WTC11 (cell line): ENCODE measurements around the gene GRAMD1A.

Source experiments
- CTCF ChIP-seq: fragments of 200-600 bp; IDR thresholded peaks from 2 replicates; pipeline ENCODE4 v1.8.0; 2022; ENCODE audit warnings: antibody characterized with exemption
- E2F4 ChIP-seq: sonication (generic); formaldehyde crosslinking; IDR thresholded peaks from 2 replicates; pipeline ENCODE4 v1.8.1; 2022; ENCODE audit warnings: low read depth, mild to moderate bottlenecking, moderate library complexity, missing genetic modification reagents, borderline replicate concordance
- FOXP4 ChIP-seq: sonication (generic); formaldehyde crosslinking; IDR thresholded peaks from 2 replicates; pipeline ENCODE4 v1.8.0; 2022; ENCODE audit warnings: mild to moderate bottlenecking, missing genetic modification reagents
- NR2C2 ChIP-seq: sonication (generic); formaldehyde crosslinking; IDR thresholded peaks from 2 replicates; pipeline ENCODE4 v1.8.0; 2022; ENCODE audit warnings: mild to moderate bottlenecking, missing genetic modification reagents
- ZNF396 ChIP-seq: fragments of 250-450 bp; sonication (Bioruptor Pico); IDR thresholded peaks from 2 replicates; pipeline ENCODE4 v1.8.0; 2021; ENCODE audit warnings: mild to moderate bottlenecking, moderate library complexity, borderline replicate concordance
- ZSCAN18 ChIP-seq: fragments of 250-450 bp; sonication (Bioruptor Pico); IDR thresholded peaks from 2 replicates; pipeline ENCODE4 v2.1.2; 2022; ENCODE audit warnings: mild to moderate bottlenecking, moderate library complexity
- TF ChIP-seq, protein P1 (sequence below): sonication (generic); formaldehyde crosslinking; IDR thresholded peaks from 2 replicates; pipeline ENCODE4 v1.8.1; 2023; ENCODE audit warnings: mild to moderate bottlenecking, missing genetic modification reagents, moderate library complexity
- TF ChIP-seq, protein P2 (sequence below): sonication (generic); formaldehyde crosslinking; IDR thresholded peaks from 2 replicates; pipeline ENCODE4 v1.8.0; 2022; ENCODE audit warnings: mild to moderate bottlenecking, missing genetic modification reagents

GRCh38 chr19:35032356-35032865 lies 32.3 kb downstream of the GRAMD1A start:
- TF ChIP-seq CTCF (no peak), ZSCAN18 (no peak), ZNF396 (CRISPR knock-in tag) (no peak), E2F4 (CRISPR knock-in tag) (no peak), NR2C2 (CRISPR knock-in tag) (no peak), FOXP4 (CRISPR knock-in tag) (no peak)
- TF ChIP-seq, protein P1, sequence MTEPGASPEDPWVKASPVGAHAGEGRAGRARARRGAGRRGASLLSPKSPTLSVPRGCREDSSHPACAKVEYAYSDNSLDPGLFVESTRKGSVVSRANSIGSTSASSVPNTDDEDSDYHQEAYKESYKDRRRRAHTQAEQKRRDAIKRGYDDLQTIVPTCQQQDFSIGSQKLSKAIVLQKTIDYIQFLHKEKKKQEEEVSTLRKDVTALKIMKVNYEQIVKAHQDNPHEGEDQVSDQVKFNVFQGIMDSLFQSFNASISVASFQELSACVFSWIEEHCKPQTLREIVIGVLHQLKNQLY (CRISPR knock-in tag): no peak
- TF ChIP-seq, protein P2, sequence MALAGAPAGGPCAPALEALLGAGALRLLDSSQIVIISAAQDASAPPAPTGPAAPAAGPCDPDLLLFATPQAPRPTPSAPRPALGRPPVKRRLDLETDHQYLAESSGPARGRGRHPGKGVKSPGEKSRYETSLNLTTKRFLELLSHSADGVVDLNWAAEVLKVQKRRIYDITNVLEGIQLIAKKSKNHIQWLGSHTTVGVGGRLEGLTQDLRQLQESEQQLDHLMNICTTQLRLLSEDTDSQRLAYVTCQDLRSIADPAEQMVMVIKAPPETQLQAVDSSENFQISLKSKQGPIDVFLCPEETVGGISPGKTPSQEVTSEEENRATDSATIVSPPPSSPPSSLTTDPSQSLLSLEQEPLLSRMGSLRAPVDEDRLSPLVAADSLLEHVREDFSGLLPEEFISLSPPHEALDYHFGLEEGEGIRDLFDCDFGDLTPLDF: no peak
